Effector memory CD4-positive, alpha-beta T cell (primary cell): ENCODE measurements around the gene NHSL2.

ENCODE experiments used
- DNase-seq, 3 donors: peaks; one replicate each; pipeline ENCODE4 v3.0.0-alpha.2; 2020
- H3K27ac ChIP-seq: 2 replicates; pipeline ENCODE4 v1.7.0; 2013; ENCODE audit warnings: mild to moderate bottlenecking, low read length, moderate library complexity; ENCODE audit not compliant: insufficient read depth, poor library complexity, severe bottlenecking
- H3K27me3 ChIP-seq: replicated peaks from 2 replicates; pipeline ENCODE4 v1.7.0; 2013; ENCODE audit warnings: mild to moderate bottlenecking, low read length; ENCODE audit not compliant: insufficient read depth, control insufficient read depth, poor library complexity, severe bottlenecking
- H3K36me3 ChIP-seq: 2 replicates; pipeline ENCODE4 v1.7.0; 2013; ENCODE audit warnings: mild to moderate bottlenecking, low read length, moderate library complexity; ENCODE audit not compliant: control insufficient read depth, insufficient read depth
- H3K4me1 ChIP-seq: 2 replicates; pipeline ENCODE4 v1.7.0; 2013; ENCODE audit warnings: low read length, mild to moderate bottlenecking; ENCODE audit not compliant: control insufficient read depth, insufficient read depth, poor library complexity, severe bottlenecking
- H3K4me3 ChIP-seq: 2 replicates; pipeline ENCODE4 v1.7.0; 2013; ENCODE audit warnings: low read length, low read depth, mild to moderate bottlenecking; ENCODE audit not compliant: insufficient read depth, poor library complexity, severe bottlenecking
- H3K9me3 ChIP-seq: 2 replicates; pipeline ENCODE4 v1.7.0; 2013; ENCODE audit warnings: mild to moderate bottlenecking, low read length, moderate library complexity; ENCODE audit not compliant: control insufficient read depth

NHSL2 gene

DNA sequence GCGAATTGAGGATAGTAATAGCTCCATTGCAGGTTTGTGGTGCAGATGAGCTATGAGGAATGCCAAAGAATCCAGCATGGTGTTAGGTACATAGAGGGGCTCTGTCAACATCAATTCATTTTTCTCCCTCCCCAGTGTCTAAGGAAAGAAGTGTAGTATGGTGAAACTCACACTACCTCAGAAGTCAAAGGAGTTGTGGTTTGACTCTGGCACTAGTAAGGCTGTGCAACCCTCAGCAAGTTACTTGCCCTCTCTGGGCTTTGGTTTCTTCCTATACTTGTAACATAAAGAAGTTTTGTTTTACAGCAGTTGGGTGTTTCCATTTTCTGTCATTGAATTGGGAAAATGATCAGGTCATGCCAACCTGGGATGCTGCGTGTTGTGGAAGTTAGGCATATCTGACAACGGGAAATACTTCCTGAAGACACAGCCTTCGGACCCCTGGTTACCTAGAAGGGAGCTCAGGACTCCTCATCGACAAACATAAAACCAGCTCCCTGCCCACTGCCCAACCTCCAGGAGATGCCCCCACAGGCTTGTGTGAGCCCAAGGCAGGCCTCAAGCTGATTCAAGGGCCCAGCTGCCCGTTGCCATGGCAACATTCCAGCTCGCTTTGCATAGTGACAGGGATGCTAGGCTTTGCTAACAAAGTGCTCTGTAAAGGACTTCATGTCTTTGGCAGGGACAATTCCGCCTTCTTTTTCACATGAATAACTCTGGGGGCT is 149.7 kb downstream of the NHSL2 start:
- Histone ChIP-seq H3K4me1 (no peaks in the 10 kb centered on the region), H3K27ac (no peak overlapping the region), H3K4me3 (no peak overlapping the region), H3K27me3 (no peaks in the 10 kb centered on the region), H3K36me3 (no peaks in the 10 kb centered on the region), H3K9me3 (no peaks in the 10 kb centered on the region)
- DNase-seq, result no peak

- H3K27me3 ChIP-seq, result no peaks in the 10 kb centered on the region
- no peak overlapping the region for H3K4me3 ChIP-seq
- no peak for DNase-seq
- no peak overlapping the region for H3K27ac ChIP-seq
- H3K9me3 ChIP-seq, result no peaks in the 10 kb centered on the region
- H3K36me3 ChIP-seq, result no peaks in the 10 kb centered on the region
- no peaks in the 10 kb centered on the region for H3K4me1 ChIP-seq
Measured at GRCh38 chrX:72060921-72061490, 150.4 kb downstream of the NHSL2 start.

- H3K4me1 ChIP-seq, result no peaks in the 10 kb centered on the region
- no peak overlapping the region for H3K27ac ChIP-seq
- DNase-seq, result no peak
- no peaks in the 10 kb centered on the region for H3K36me3 ChIP-seq
- H3K9me3 ChIP-seq, result no peaks in the 10 kb centered on the region
- no peaks in the 10 kb centered on the region for H3K27me3 ChIP-seq
- no peak overlapping the region for H3K4me3 ChIP-seq
Measured at GRCh38 chrX:72062916-72063315, 152.3 kb downstream of the NHSL2 start.

GRCh38 chrX:72069350-72070160 is 158.9 kb downstream of the NHSL2 start:
- Histone ChIP-seq H3K4me1 (no peaks in the 10 kb centered on the region), H3K9me3 (no peaks in the 10 kb centered on the region), H3K27me3 (no peaks in the 10 kb centered on the region), H3K27ac (no peak overlapping the region), H3K4me3 (no peak overlapping the region), H3K36me3 (no peaks in the 10 kb centered on the region)
- DNase-seq, result no peak

DNA sequence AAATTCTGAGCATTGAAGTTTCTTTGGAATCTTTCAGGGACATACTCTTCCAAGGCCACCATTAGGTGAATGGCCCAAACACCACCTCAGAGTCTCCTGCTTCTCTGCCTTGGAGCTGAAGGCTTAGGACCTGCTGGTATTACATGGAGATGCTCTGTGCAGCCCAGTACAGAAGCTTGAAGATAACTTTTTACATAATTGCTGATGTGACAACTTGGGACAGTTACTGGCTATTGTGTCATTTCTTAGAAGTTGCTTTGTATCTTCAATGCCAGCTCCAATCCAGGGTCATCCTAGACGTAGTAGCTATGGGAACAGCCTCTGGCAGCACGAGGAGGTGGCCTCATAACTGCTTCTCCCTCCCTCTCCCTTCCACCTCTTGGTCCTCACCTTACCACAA is 160.6 kb downstream of the NHSL2 start:
- H3K27me3 ChIP-seq, result no peaks in the 10 kb centered on the region
- DNase-seq, result no peak
- H3K4me3 ChIP-seq, result no peak overlapping the region
- no peaks in the 10 kb centered on the region for H3K4me1 ChIP-seq
- H3K9me3 ChIP-seq, result no peaks in the 10 kb centered on the region
- H3K36me3 ChIP-seq, result no peaks in the 10 kb centered on the region
- H3K27ac ChIP-seq, result no peak overlapping the region

DNA sequence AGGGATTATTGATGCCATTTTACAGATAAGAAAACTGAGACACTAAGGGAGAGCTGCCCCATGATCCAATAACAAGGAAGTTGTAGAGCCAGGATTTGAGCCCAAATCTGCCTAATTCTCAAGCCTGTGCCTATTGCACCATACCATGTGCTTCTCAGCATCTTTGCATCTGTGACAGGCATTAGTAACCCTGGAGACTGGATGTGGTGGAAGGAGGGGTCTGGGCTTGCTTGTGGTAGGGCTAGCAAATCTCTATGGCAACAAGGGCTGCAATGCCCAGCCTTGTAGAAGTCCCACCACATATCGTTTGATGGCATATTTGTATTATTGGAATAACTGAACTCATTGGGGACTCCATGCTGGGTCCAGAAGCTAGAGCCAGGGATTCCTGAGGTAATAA is 163.0 kb downstream of the NHSL2 start:
- no peak overlapping the region for H3K27ac ChIP-seq
- no peak overlapping the region for H3K4me3 ChIP-seq
- peaks cover 12% of the 10 kb centered on the region for H3K4me1 ChIP-seq
- H3K27me3 ChIP-seq, result no peaks in the 10 kb centered on the region
- no peak for DNase-seq
- no peaks in the 10 kb centered on the region for H3K9me3 ChIP-seq
- H3K36me3 ChIP-seq, result no peaks in the 10 kb centered on the region

GRCh38 chrX:72078411-72078810 is 167.8 kb downstream of the NHSL2 start:
- Histone ChIP-seq H3K27me3 (no peaks in the 10 kb centered on the region), H3K27ac (no peak overlapping the region), H3K4me3 (no peak overlapping the region), H3K36me3 (no peaks in the 10 kb centered on the region), H3K4me1 (peaks cover 13% of the 10 kb centered on the region), H3K9me3 (no peaks in the 10 kb centered on the region)
- no peak for DNase-seq

GRCh38 chrX:72079607-72080006 is 169.0 kb downstream of the NHSL2 start:
- Histone ChIP-seq H3K36me3 (no peaks in the 10 kb centered on the region), H3K27me3 (no peaks in the 10 kb centered on the region), H3K9me3 (no peaks in the 10 kb centered on the region), H3K27ac (no peak overlapping the region), H3K4me1 (peaks cover 13% of the 10 kb centered on the region), H3K4me3 (no peak overlapping the region)
- DNase-seq, result no peak

- H3K4me1 ChIP-seq, result peaks cover 13% of the 10 kb centered on the region
- no peak overlapping the region for H3K27ac ChIP-seq
- no peak overlapping the region for H3K4me3 ChIP-seq
- DNase-seq, result no peak
- H3K27me3 ChIP-seq, result no peaks in the 10 kb centered on the region
- H3K9me3 ChIP-seq, result no peaks in the 10 kb centered on the region
- no peaks in the 10 kb centered on the region for H3K36me3 ChIP-seq
Measured at GRCh38 chrX:72080150-72080549, 169.5 kb downstream of the NHSL2 start.

- Histone ChIP-seq H3K27ac (no peak overlapping the region), H3K4me3 (no peak overlapping the region)
Measured at GRCh38 chrX:72080800-72081199, 170.2 kb downstream of the NHSL2 start.

More at GRCh38 chrX:72080800-72081199, 170.2 kb downstream of the NHSL2 start:
- no peak for DNase-seq
- Histone ChIP-seq H3K9me3 (no peaks in the 10 kb centered on the region), H3K4me1 (peaks cover 13% of the 10 kb centered on the region), H3K27me3 (no peaks in the 10 kb centered on the region), H3K36me3 (no peaks in the 10 kb centered on the region)
